CD4-positive, alpha-beta memory T cell (primary cell): Measurements from ENCODE around the gene MMP7. TPM values are rescaled to one million over a fixed set of nuclear protein-coding genes. Genes with fewer than 3 reads are reported as not detected.

Experiments used
- CTCF ChIA-PET: fragments of 350-600 bp; sonication (Branson Sonifier 250); formaldehyde crosslinking; loops from one replicate; lab custom pipeline; 2021; ENCODE audit warnings: inconsistent platforms; ENCODE audit not compliant: partially characterized antibody; lab: Charles Lee
- POLR2A ChIA-PET: fragments of 350-600 bp; sonication (Branson Sonifier 250); formaldehyde crosslinking; loops from one replicate; lab custom pipeline; 2021; ENCODE audit not compliant: partially characterized antibody; lab: Charles Lee
- DNase-seq, 5 donors: peaks; one replicate each; pipeline versions ENCODE4 v3.0.0 to v3.0.0-alpha.2; 2020 to 2022; ENCODE audit warnings: mixed read lengths in 1 of 5
- H3K27ac ChIP-seq: one replicate; pipeline ENCODE4 v1.7.0; 2013; ENCODE audit warnings: low read depth, low read length
- H3K27me3 ChIP-seq: 2 replicates; pipeline ENCODE4 v1.7.0; 2013; ENCODE audit warnings: mild to moderate bottlenecking, low read length, moderate library complexity; ENCODE audit not compliant: insufficient read depth
- H3K36me3 ChIP-seq: 2 replicates; pipeline ENCODE4 v1.7.0; 2013; ENCODE audit warnings: mild to moderate bottlenecking, low read length, moderate library complexity; ENCODE audit not compliant: insufficient read depth
- H3K4me1 ChIP-seq: 2 replicates; pipeline ENCODE4 v1.7.0; 2013; ENCODE audit warnings: mild to moderate bottlenecking, low read length, moderate library complexity; ENCODE audit not compliant: insufficient read depth
- H3K4me3 ChIP-seq, 2 donors: one replicate each; pipeline ENCODE4 v1.7.0; 2013; ENCODE audit warnings: low read length in 2 of 2, mild to moderate bottlenecking in 1 of 2
- H3K9me3 ChIP-seq, 2 donors: one replicate each; pipeline ENCODE4 v1.7.0; 2013; ENCODE audit warnings: low read length in 2 of 2, control low read depth in 1 of 2; ENCODE audit not compliant: control insufficient read depth in 1 of 2
- H3K27ac Mint-ChIP-seq, 7 donors: one replicate each; pipeline ENCODE4 v1.8.0; 2020 to 2021; ENCODE audit warnings: mixed read lengths in 7 of 7, mild to moderate bottlenecking in 6 of 7, inconsistent platforms in 3 of 7, moderate library complexity in 3 of 7
- H3K27me3 Mint-ChIP-seq, 2 donors: one replicate each; pipeline ENCODE4 v1.8.0; 2020 to 2021; ENCODE audit warnings: mixed read lengths in 2 of 2
- H3K36me3 Mint-ChIP-seq, 2 donors: one replicate each; pipeline ENCODE4 v1.8.0; 2020 to 2021; ENCODE audit warnings: mixed read lengths in 2 of 2, inconsistent platforms in 1 of 2, mild to moderate bottlenecking in 1 of 2
- H3K4me1 Mint-ChIP-seq, 4 donors: one replicate each; pipeline ENCODE4 v1.8.0; 2020 to 2021; ENCODE audit warnings: mixed read lengths in 4 of 4, mild to moderate bottlenecking in 1 of 4
- H3K4me3 Mint-ChIP-seq, 8 donors: one replicate each; pipeline ENCODE4 v1.8.0; 2020 to 2021; ENCODE audit warnings: mixed read lengths in 8 of 8, mild to moderate bottlenecking in 7 of 8, moderate library complexity in 6 of 8, inconsistent platforms in 3 of 8
- H3K9me3 Mint-ChIP-seq, 8 donors: one replicate each; pipeline ENCODE4 v1.8.0; 2020 to 2021; ENCODE audit warnings: mixed read lengths in 8 of 8, mild to moderate bottlenecking in 5 of 8, inconsistent platforms in 3 of 8, moderate library complexity in 1 of 8
- intact Hi-C: fragments of 100-400 bp; cut with micrococcal nuclease; formaldehyde crosslinking; loops from one replicate; pipeline ENCODE4 v1.15.1; 2023
- polyA plus RNA-seq, 2 donors: library from polyadenylated mRNA; unstranded; fragments of 300-500 nt; fragmentation: Illumina TruSeq; gene quantifications; one replicate each; pipeline ENCODE4 v1.2.3, GENCODE V29; 2021
- total RNA-seq, 2 experiments: library from RNA; stranded (reverse); gene quantifications; one replicate each; pipeline ENCODE4 v1.2.3, GENCODE V29; 2021

MMP7 gene
- total and polyA plus RNA-seq, 4 experiments from 2014 or later: not detected

GRCh38 chr11:102497061-102497460 lies 33.5 kb downstream of the MMP7 start:
- Mint-ChIP-seq H3K27me3 (peaks cover 5 to 7% of the 10 kb centered on the region in 2 donors), H3K4me1 (peaks cover 0 to 7% (median 5%) of the 10 kb centered on the region in 4 donors), H3K4me3 (no peak overlapping the region), H3K27ac (no peak overlapping the region), H3K36me3 (no peaks in the 10 kb centered on the region), H3K9me3 (no peaks in the 10 kb centered on the region)
- no peak for DNase-seq
- Histone ChIP-seq H3K36me3 (no peaks in the 10 kb centered on the region), H3K27me3 (peaks cover 4% of the 10 kb centered on the region), H3K4me1 (peaks cover 4% of the 10 kb centered on the region), H3K4me3 (no peak overlapping the region), H3K9me3 (no peaks in the 10 kb centered on the region), H3K27ac (no peak overlapping the region)
- POLR2A ChIA-PET: no interaction called here
- CTCF ChIA-PET: interaction anchor here (1.2 to 1.8 kb wide), 12 partner anchors 21 to 212 kb away, joined by 4 to 77 read pairs (median 8); no protein-coding TSS in a partner anchor
- intact Hi-C loops: no loop called here

DNA sequence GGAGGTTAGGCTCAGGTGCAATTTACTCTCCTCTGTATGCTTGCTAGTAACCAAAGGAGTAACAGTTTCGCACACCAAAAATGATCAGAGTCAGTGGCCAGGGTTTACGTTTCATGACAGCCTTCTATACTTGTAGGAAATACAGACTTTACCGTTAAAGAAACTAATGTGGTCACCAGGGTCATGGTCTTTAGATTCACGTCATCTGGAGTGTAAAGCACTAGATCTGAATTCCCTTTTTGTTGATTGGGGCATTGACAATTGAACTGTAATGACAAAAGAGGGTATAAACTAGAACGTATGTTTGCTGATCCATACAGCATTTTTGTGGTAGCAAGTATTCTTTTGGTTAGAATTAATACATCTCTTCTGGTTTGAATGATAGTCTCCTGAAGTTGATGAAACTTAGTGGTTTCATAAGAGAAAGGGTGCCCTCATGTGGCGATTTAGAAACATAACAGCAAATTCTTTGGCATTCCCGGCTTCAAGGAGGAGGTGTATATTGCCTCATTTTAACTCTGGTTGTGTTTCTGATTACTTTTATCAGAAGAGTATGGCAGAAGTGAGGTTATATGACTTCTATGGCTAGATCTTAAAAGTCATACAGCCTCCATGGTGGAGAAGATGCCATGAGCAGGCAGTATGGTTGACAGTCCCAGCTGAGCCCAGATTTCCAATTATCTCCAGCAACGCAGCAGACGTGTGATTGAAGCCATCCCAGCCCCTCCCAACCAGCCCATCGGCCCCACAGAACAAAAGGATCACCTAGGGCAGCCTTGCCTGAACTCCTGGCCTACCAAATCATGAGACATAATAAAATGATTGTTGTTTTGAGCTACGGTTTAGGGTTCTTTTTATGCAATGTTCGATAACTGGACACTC lies 35.1 kb downstream of the MMP7 start:
- intact Hi-C loops: loop anchor here (1.0 kb wide), 8 partner anchors 42 to 207 kb away; no protein-coding TSS in a partner anchor
- no peaks in the 10 kb centered on the region for H3K9me3 Mint-ChIP-seq
- H3K36me3 Mint-ChIP-seq: no peaks in the 10 kb centered on the region
- H3K4me1 Mint-ChIP-seq: peaks cover 0 to 7% (median 5%) of the 10 kb centered on the region in 4 donors
- peaks cover 4% of the 10 kb centered on the region for H3K27me3 ChIP-seq
- no peaks in the 10 kb centered on the region for H3K9me3 ChIP-seq
- peaks cover 4% of the 10 kb centered on the region for H3K4me1 ChIP-seq
- H3K4me3 Mint-ChIP-seq: peak overlapping the region in 1 of 8 donors; percentile 6
- DNase-seq: peak; percentile 59 to 75 (median 73)
- no peak overlapping the region for H3K4me3 ChIP-seq
- no peaks in the 10 kb centered on the region for H3K36me3 ChIP-seq
- no peak overlapping the region for H3K27ac ChIP-seq
- POLR2A ChIA-PET: interaction anchor here (0.6 to 1.6 kb wide), 6 partner anchors 44 to 154 kb away, joined by 3 to 6 read pairs (median 4); no protein-coding TSS in a partner anchor
- CTCF ChIA-PET: interaction anchor here (0.5 to 1.8 kb wide), 41 partner anchors 18 to 226 kb away, joined by 3 to 77 read pairs (median 4); no protein-coding TSS in a partner anchor
- no peak overlapping the region for H3K27ac Mint-ChIP-seq
- peaks cover 5 to 7% of the 10 kb centered on the region in 2 donors for H3K27me3 Mint-ChIP-seq

DNA sequence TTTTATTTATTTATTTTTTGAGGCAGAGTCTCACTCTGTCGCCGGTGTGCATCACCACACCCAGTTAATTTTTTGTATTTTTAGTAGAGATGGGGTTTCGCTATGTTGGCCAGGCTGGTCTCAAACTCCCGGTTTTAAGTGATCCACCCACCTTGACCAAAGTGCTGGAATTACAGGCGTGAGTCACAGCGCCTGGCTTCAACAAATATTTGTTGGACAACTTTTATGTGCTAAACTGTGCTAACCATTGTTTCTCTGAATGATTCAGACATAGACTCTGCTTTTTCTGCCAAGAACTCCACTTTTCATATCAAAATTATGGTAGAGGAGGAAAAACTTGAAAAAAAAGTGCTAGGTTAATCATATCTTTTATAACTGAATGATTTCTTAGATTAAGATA lies 36.3 kb downstream of the MMP7 start:
- Histone ChIP-seq H3K4me1 (peaks cover 4% of the 10 kb centered on the region), H3K27me3 (peaks cover 4% of the 10 kb centered on the region), H3K9me3 (no peaks in the 10 kb centered on the region), H3K36me3 (no peaks in the 10 kb centered on the region), H3K27ac (no peak overlapping the region), H3K4me3 (no peak overlapping the region)
- no peak overlapping the region for H3K4me3 Mint-ChIP-seq
- no peak overlapping the region for H3K27ac Mint-ChIP-seq
- intact Hi-C loops: no loop called here
- POLR2A ChIA-PET: interaction anchor here (0.9 kb wide), 1 partner anchor 42 kb away, joined by 3 read pairs; no protein-coding TSS in a partner anchor
- no peak for DNase-seq
- H3K4me1 Mint-ChIP-seq: peaks cover 0 to 7% (median 5%) of the 10 kb centered on the region in 4 donors
- CTCF ChIA-PET: interaction anchor here (0.9 to 1.9 kb wide), 6 partner anchors 43 to 206 kb away, joined by 3 to 13 read pairs (median 8); no protein-coding TSS in a partner anchor
- H3K27me3 Mint-ChIP-seq: peaks cover 3 to 7% of the 10 kb centered on the region in 2 donors
- H3K9me3 Mint-ChIP-seq: no peaks in the 10 kb centered on the region
- no peaks in the 10 kb centered on the region for H3K36me3 Mint-ChIP-seq

GRCh38 chr11:102493524-102493923 lies 37.0 kb downstream of the MMP7 start:
- Mint-ChIP-seq H3K27ac (no peak overlapping the region), H3K4me1 (peaks cover 0 to 7% (median 5%) of the 10 kb centered on the region in 4 donors), H3K36me3 (no peaks in the 10 kb centered on the region), H3K4me3 (no peak overlapping the region), H3K9me3 (no peaks in the 10 kb centered on the region), H3K27me3 (peaks cover 3 to 7% of the 10 kb centered on the region in 2 donors)
- intact Hi-C loops: no loop called here
- POLR2A ChIA-PET: interaction anchor here (0.9 to 1.3 kb wide), 2 partner anchors 41 to 103 kb away, joined by 3 to 4 read pairs; no protein-coding TSS in a partner anchor
- CTCF ChIA-PET: interaction anchor here (0.9 to 1.9 kb wide), 7 partner anchors 42 to 206 kb away, joined by 3 to 13 read pairs (median 7); no protein-coding TSS in a partner anchor
- no peaks in the 10 kb centered on the region for H3K9me3 ChIP-seq
- H3K4me3 ChIP-seq: no peak overlapping the region
- DNase-seq: no peak
- H3K36me3 ChIP-seq: no peaks in the 10 kb centered on the region
- no peak overlapping the region for H3K27ac ChIP-seq
- H3K27me3 ChIP-seq: peaks cover 4% of the 10 kb centered on the region
- peaks cover 4% of the 10 kb centered on the region for H3K4me1 ChIP-seq

DNA sequence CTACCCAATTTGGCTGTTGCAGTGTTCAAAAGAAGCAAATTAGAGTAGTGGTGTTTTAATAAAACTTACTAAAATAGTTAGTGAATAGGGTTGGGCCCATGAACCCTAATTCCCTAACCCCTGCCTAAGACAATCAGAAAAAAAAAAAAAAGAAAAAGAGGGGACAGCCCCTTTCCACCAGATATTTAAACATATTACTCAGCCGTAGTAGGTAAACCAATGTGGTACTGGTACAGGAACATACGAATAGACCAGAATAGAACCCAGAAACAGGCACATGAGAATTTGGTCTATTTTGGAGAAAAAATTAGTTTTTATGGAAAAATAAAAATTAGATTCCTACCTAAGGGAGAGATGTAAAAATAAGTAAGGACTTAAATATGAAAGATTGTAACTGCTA lies 38.6 kb downstream of the MMP7 start:
- Mint-ChIP-seq H3K4me1 (peaks cover 6 to 9% (median 7%) of the 10 kb centered on the region in 4 donors), H3K4me3 (no peak overlapping the region)
- DNase-seq: no peak

DNA sequence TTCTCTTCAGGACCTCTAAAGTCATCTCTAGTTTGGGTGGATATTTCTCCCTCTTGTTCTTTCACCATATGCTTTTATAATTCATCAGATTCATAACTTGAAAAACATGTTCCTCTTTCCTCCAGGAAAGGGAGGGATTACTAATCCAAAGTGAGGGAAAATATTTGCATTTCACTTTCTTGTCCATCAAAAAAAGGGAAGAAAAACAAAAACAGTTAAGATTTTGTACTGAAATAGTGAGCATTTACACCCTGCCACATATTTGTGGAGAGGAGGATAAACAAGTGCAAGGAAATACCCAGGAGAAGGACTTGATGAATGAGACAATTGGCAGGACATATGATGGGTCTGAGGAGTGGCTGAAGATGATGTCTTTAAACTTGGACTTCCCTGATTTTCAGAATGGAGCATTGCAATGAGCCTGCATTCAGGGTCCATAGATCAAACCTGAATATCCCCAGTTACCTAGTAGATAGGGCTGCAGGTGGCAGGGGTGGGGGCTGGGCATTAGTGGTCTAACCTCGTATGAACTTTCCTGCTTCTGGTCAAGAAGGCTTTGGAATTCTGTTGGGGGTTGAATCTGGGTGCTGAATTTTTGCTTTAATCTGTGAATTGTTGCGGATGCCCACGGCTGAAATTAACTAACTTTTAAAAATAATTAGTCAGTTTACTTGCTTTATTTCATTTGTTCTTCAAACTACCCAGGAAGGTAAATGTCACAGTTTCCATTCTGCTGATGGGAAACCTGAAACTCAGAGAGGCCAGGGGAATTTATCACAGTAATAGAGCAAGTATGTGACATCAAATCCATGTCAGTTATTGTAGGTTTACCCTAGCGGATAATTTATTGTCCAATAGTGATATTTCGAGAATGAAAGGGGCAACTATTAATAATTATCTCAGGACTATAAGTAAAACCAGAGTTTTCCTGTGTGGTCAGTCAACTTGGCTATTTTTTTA lies 41.1 kb downstream of the MMP7 start:
- Mint-ChIP-seq H3K36me3 (no peaks in the 10 kb centered on the region), H3K27me3 (peaks cover 0 to 3% of the 10 kb centered on the region in 2 donors), H3K4me1 (peaks cover 0 to 6% (median 2%) of the 10 kb centered on the region in 4 donors), H3K9me3 (no peaks in the 10 kb centered on the region), H3K27ac (no peak overlapping the region), H3K4me3 (no peak overlapping the region)
- DNase-seq: no peak
- no peak overlapping the region for H3K4me3 ChIP-seq
- no peak overlapping the region for H3K27ac ChIP-seq
- no peaks in the 10 kb centered on the region for H3K4me1 ChIP-seq
- ChIA-PET POLR2A (interaction anchor here (2.2 kb wide), 1 partner anchor 36 kb away, joined by 8 read pairs; no protein-coding TSS in a partner anchor), CTCF (interaction anchor here (1.2 to 3.0 kb wide), 2 partner anchors 97 to 99 kb away, joined by 4 to 14 read pairs; no protein-coding TSS in a partner anchor)
- no peaks in the 10 kb centered on the region for H3K27me3 ChIP-seq
- H3K36me3 ChIP-seq: no peaks in the 10 kb centered on the region
- intact Hi-C loops: no loop called here
- H3K9me3 ChIP-seq: no peaks in the 10 kb centered on the region

More for the DNA sequence above, 38.6 kb downstream of the MMP7 start:
- H3K9me3 Mint-ChIP-seq: no peaks in the 10 kb centered on the region
- ChIA-PET POLR2A (interaction anchor here (1.3 kb wide), 1 partner anchor 26 kb away, joined by 3 read pairs; no protein-coding TSS in a partner anchor), CTCF (interaction anchor here (0.9 to 1.2 kb wide), 6 partner anchors 93 to 199 kb away, joined by 3 to 7 read pairs (median 4); no protein-coding TSS in a partner anchor)
- H3K27ac ChIP-seq: no peak overlapping the region
- H3K27me3 ChIP-seq: peaks cover 4% of the 10 kb centered on the region
- no peaks in the 10 kb centered on the region for H3K36me3 Mint-ChIP-seq
- H3K9me3 ChIP-seq: no peaks in the 10 kb centered on the region
- intact Hi-C loops: no loop called here
- H3K27me3 Mint-ChIP-seq: peaks cover 3 to 7% of the 10 kb centered on the region in 2 donors
- no peaks in the 10 kb centered on the region for H3K36me3 ChIP-seq
- H3K27ac Mint-ChIP-seq: no peak overlapping the region
- H3K4me1 ChIP-seq: peaks cover 4% of the 10 kb centered on the region
- H3K4me3 ChIP-seq: no peak overlapping the region
